ENCODE measurements around the gene NLRC4.
"Not testable (repeated sequence)": the region's sequence is repeated elsewhere in the genome, so short reads cannot be mapped to it uniquely, and the experiment has no call there.

Gene NLRC4, protein sequence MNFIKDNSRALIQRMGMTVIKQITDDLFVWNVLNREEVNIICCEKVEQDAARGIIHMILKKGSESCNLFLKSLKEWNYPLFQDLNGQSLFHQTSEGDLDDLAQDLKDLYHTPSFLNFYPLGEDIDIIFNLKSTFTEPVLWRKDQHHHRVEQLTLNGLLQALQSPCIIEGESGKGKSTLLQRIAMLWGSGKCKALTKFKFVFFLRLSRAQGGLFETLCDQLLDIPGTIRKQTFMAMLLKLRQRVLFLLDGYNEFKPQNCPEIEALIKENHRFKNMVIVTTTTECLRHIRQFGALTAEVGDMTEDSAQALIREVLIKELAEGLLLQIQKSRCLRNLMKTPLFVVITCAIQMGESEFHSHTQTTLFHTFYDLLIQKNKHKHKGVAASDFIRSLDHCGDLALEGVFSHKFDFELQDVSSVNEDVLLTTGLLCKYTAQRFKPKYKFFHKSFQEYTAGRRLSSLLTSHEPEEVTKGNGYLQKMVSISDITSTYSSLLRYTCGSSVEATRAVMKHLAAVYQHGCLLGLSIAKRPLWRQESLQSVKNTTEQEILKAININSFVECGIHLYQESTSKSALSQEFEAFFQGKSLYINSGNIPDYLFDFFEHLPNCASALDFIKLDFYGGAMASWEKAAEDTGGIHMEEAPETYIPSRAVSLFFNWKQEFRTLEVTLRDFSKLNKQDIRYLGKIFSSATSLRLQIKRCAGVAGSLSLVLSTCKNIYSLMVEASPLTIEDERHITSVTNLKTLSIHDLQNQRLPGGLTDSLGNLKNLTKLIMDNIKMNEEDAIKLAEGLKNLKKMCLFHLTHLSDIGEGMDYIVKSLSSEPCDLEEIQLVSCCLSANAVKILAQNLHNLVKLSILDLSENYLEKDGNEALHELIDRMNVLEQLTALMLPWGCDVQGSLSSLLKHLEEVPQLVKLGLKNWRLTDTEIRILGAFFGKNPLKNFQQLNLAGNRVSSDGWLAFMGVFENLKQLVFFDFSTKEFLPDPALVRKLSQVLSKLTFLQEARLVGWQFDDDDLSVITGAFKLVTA

DNA sequence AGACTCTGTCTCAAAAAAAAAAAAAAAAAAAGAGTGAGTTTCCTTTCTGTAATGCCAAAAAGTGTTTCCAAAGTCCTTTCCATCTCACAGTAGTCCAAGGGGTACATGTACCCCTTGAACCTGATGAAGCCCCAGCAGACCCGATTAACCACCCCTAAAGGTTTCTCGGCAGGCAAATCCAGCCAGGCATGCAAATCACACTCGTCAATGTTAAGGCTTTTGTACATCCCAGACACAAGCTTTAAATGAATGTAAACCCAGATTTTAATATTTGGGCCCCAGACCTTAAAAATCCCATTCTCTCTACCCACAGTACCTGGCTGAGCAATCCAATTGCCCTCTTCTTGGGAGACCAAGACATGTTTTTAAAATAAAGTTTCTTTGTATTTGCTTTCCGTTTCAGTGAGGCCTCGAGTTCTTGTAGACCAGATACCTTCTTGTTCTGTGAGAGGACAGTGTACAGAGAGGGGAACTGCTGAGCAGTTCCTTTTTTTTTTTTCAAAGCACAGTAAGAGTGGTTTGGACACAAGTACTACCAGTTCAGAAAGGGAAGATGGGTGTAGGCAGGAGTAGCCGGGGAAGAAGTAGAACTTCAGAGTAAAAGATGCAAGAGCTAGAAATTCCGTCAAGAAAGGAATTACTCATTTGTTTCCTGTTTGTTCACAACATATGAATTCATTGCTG is at the start of gene NLRC4:
Gene NLRC4 (minus strand): TSS at position 465 of the 684 bp plus-strand sequence. CDS start 8,111 bp downstream, outside the sequence.
- no peak for DNase-seq (ENCODE audit: low read depth in 2 of 2)

DNA sequence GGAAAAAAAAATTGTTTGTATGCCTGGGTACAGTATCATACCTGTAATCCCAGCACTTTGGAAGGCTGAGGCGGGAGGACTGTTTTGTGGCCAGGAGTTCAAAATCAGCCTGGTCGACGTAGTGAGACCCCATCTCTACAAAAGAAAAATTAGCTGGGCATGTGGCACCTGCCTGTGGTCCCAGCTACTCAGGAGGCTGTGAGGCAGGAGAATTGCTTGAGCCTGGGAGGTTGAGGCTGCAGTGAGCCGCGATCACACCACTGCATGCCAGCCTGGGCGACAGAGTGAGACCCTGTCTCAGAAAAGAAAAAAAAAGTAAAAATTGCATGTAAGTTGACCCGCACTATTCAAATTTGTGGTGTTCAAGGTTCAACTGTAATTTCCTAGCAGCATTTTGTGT is 45.9 kb upstream of the NLRC4 start:
- DNase-seq (ENCODE audit: low read depth in 2 of 2): no peak

DNA sequence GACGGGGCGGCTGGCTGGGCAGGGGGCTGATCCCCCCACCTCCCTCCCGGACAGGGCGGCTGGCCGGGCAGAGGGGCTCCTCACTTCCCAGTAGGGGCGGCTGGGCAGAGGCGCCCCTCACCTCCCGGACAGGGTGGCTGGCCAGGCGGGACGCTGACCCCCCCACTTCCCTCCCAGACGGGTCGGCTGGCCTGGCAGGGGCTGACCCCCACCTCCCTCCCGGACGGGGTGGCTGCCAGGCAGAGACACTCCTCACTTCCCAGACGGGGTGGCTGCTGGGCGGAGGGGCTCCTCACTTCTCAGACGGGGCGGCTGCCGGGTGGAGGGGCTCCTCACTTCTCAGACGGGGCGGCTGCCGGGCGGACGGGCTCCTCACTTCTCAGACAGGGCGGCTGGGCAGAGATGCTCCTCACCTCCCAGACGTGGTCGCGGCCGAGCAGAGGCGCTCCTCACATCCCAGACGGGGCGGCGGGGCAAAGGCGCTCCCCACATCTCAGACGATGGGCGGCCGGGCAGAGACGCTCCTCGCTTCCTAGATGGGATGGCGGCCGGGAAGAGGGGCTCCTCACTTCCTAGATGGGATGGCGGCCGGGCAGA is 29.4 kb upstream of the NLRC4 start:
- not testable (repeated sequence) for DNase-seq (ENCODE audit: low read depth in 2 of 2)

DNA sequence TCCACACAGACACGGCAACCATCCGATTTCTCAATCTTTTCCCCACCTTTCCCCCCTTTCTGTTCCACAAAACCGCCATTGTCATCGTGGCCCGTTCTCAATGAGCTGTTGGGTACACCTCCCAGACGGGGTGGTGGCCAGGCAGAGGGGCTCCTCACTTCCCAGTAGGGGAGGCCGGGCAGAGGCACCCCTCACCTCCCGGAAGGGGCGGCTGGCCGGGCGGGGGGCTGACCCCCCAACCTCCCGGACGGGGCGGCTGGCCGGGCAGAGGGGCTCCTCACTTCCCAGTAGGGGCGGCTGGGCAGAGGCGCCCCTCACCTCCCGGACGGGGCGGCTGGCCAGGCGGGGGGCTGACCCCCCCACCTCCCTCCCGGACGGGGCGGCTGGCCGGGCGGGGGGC is 28.8 kb upstream of the NLRC4 start:
- DNase-seq (ENCODE audit: low read depth in 2 of 2): not testable (repeated sequence)

DNA sequence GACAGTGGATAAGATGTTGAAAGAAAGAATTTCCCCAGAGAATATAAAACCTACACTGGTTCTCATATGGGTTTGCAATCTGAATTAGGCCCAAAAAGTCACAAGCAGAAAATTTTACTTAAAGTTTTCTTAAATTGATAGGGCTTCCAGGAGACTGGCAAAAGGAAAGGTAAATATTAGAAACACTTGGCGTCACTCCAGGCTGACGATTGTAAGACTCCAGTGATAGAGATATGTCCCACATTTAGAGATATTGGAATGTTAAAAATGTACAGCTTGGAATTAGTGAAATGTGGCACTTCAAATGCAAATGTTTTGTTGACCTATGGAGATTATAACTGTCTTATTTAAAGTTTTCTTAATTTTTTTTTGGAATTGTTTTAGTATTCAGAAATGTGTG is 27.1 kb upstream of the NLRC4 start:
- DNase-seq (ENCODE audit: low read depth in 2 of 2): no peak

DNA sequence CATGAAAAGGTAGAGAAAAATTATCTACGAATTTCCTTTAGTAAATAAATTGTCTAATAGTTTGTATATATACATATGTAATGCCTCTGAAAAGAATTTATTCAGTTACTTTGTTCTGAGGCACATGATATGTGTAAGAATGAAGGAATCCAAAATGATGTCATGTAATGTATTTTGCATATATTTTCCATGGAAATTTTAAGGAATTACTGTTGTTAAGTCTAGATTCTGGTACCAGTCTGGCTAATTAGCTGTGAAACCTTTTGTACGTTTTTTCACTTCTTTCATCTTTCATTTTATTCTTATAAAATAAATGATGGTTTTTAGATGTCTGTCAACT is 25.3 kb upstream of the NLRC4 start:
- no peak for DNase-seq (ENCODE audit: low read depth in 2 of 2)

DNA sequence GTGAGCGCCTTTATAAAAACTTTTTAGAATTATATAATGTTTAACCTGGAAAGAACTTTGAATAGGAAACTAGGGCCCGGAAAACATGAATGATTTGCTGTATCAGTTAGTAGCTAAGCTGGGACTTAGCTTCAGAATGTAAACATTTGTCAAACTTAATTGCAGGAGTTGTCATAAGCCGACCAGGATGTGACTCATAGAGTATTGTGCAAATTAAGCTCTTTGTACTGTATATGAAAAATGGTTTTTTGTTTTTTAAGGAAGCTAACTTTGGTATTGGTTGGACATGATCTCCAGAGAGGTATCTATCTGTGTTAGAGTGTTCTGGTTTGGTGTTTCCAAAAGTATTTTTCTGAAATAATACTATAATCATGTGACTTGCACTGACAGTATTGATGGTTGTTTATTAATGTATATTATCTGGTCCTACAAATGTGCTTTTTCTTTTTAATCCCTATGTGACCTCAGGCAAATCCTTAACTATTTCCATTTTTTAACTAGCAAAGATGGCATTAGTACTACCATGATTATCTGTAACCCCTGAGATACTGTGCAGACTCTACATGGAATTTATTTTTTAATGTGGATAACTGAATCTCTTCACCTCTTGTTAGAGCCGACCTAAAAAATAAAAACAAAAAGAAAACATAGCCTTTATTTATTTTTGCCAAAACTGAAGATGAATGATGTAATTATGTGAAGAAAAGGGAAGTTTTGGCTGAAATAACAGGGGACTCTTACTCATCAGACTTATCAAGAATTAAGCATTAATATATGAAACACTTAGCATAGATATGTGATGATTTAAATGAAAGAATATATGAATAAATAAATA is 24.7 kb upstream of the NLRC4 start:
- no peak for DNase-seq (ENCODE audit: low read depth in 2 of 2)

DNA sequence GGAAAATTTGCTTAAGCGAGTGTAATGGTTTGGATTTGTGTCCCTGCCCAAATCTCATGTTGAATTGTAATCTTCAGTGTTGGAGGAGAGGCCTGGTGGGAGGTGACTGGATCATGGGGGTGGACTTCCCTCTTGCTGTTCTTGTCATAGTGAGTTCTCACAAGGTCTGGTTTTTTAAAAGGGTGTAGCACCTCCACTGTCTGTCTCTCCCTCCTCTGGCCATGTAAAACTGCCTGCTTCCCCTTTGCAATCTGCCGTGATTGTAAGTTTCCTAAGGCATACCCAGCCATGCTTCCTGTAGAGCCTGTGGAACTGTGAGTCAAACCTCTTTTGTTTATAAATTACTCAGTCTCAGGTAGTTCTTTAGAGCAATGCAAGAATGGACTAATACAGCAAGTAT is 19.6 kb upstream of the NLRC4 start:
- no peak for DNase-seq (ENCODE audit: low read depth in 2 of 2)

DNA sequence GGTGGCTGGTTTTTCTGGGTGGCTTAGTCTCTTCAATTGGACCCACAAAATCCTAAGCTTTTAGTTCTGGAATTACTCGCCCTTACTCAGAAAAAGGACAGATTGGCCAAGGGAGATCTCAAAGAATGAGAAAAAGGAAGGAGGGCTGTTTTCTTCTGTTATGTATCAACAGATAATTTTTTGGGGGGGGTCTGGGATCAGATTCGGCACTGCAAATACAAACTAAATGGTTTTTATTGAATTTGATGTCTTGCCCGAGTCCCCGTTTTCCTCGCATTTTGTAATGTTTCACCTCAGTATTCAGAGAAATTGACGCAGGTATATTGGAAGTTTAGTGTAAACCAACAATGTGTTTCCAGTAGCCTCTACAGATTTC is 13.8 kb upstream of the NLRC4 start:
- no peak for DNase-seq (ENCODE audit: low read depth in 2 of 2)

DNA sequence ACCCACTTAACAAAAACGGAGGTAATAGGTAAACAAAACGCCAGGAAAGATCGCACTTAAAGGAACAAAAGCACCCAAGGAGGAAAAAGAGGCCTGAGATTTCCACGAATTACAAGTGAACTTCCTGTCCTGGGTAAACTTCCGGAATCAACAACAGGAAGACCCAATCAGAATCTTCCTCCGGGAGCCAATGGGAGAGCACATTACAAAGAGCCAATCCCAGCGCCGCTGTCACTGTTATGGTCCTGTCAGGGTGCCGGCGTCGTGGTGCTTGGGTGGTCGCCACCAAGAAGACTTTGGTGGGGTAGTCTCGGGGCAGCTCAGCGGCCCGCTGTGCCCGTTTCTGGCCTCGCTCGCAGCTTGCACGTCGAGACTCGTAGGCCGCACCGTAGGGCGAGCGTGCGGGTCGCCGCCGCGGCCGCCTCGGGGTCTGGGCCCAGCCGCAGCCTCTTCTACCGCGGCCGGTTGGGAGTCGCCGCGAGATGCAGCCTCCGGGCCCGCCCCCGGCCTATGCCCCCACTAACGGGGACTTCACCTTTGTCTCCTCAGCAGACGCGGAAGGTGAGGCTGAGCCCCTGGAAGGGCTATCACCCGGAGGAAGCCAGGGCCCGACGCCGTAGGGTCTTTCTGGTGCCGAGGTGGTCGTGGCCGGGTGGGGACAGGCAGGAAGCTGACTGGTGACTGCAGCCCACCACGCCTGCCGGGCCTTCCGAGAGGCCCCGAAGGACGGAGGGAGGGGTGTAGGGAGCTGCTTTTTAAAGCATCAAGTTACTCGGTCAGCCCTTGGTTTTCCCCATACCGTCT is 13.2 kb upstream of the NLRC4 start, which contains the start of gene YIPF4:
Gene YIPF4 (plus strand): TSS at position 231 of the 804 bp plus-strand sequence. CDS start 252 bp downstream, at position 483.
- peak; percentile 77 to 78 for DNase-seq (ENCODE audit: low read depth in 2 of 2)

DNA sequence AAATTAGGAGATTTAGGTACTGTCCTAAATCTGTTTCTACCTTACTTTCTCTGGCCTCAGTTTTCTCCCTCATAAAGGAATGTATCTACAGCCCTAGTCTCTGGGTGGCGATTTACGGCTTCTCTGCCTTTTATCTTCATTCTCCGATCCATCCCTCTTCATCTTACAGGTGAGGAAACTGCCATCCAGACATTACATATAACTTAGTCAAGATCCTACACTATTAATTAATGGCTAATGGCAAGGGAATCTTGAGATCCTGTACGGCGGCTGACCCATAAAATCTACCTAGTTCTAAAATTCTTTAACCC is 12.6 kb upstream of the NLRC4 start:
- no peak for DNase-seq (ENCODE audit: low read depth in 2 of 2)

DNA sequence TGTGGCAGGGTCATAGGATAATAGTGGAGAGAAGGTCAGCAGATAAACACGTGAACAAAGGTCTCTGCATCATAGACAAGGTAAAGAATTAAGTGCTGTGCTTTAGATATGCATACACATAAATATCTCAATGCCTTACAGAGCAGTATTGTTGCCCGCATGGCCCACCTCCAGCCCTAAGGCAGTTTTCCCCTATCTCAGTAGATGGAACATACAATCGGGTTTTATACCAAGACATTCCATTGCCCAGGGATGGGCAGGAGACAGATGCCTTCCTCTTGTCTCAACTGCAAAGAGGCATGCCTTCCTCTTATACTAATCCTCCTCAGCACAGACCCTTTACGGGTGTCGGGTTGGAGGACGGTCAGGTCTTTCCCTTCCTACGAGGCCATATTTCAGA is 11.1 kb upstream of the NLRC4 start:
- DNase-seq (ENCODE audit: low read depth in 2 of 2): not testable (repeated sequence)

DNA sequence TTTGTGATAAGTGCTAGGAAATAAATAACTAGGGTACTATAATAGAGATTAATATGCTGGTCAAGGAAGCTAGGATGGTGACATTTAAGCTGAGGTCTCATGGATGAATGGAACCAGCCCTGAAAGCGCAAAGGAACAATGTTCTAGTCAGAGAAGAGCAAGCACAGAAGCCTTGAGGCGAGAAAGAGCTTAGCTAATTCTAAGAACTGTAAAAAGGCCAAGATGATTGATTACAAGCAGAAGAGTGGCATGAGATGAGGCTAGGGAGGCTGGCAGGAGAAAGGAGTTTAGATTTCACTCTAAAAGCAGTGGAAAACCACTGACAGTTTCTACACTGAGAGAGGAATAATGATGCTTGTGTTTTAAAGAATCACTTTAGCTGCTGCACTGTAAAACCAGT is 9.6 kb upstream of the NLRC4 start:
- DNase-seq (ENCODE audit: low read depth in 2 of 2): no peak

DNA sequence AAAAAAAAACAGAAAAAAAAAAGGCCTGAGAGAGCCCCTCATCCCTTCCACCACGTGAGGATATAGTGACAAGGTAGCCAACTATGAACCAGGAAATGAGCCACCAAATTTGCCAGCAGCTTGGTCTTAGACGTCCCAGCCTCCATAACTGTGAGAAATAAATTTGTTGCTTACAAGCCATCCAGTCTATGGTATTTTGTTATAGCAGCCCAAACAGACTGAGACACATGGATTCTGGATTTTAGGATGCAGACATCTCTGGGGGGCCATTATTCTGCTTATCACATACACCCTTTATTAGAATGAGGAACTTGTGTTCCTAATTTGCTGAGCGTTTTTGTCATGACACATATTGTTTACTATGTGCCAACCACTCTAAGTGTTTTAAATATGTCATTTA is 7.6 kb upstream of the NLRC4 start:
- DNase-seq (ENCODE audit: low read depth in 2 of 2): no peak

DNA sequence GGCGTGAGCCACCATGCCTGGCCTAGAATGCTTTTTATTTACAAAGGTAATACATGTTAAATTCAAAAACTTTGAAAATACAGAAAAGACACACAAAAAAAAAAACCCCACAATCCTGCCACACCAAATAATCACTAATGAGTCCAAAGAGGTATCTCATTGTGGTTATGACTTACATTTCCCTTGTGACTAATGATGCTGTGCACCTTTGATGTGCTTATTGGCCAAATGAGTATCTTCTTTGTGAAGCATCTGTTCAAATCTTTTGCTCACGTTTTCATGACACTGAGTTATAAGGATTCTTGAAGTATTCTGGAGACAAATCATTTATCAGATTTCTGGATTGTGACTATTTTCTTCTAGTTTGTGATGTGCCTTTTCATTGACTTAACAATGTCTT is 6.4 kb upstream of the NLRC4 start:
- no peak for DNase-seq (ENCODE audit: low read depth in 2 of 2)

DNA sequence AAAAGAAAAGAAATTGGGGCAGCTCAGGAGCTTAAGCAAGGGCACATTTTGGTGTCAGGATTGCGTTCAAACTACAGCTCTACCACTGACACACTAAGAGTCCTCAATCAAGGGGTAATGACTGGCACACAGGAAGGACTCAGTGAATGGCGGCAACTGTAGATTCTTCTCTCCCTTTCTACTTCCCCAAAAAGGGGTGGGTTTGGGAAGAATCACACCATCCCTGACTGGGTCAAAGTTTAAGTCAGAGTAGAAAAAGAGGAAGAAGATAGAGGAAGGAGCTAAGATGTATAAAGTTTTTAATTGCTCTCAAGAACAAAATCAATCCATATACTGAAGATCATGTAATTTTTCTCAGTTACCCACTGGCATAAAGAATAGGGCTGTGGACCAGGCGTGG is 2.6 kb downstream of the NLRC4 start:
- no peak for DNase-seq (ENCODE audit: low read depth in 2 of 2)

DNA sequence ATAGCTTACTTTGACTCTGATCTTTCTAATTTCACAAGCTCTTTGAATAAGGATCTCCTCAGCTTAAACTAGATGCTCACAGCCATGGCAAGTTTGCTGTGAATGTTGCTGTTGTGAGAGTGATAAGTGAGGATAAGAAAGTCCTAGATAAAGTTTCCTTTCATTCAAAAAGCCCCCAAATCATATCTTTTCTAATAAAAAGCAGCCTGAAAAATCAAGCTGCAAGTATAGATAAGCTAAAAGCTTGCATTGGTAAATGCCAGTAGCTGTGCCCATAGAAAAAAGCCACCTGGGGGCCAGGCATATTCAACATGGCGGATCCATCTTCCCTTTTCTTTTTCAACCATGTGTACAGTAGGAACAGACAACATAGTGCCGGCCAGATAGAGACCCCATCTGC is 4.3 kb downstream of the NLRC4 start:
- no peak for DNase-seq (ENCODE audit: low read depth in 2 of 2)

DNA sequence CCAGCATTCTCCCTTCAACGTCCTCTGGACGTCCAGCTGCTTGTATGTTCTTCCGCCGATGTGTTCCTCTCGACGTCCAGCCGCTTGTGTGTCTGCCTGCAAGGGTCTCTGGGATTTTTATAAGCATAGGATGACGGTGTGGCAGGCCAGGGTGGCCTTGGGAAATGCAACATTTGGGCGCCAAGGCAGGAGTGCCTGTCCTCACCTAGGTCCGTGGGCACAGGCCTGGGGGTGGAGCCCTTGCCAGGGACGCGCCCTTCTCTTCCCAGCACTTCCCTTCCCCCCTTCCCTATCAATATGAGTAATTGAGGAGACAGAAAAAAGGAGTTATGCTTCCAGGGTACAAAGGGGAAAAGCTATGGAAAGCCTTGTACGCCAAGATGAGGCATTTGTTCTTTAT is 6.4 kb downstream of the NLRC4 start:
- no peak for DNase-seq (ENCODE audit: low read depth in 2 of 2)

DNA sequence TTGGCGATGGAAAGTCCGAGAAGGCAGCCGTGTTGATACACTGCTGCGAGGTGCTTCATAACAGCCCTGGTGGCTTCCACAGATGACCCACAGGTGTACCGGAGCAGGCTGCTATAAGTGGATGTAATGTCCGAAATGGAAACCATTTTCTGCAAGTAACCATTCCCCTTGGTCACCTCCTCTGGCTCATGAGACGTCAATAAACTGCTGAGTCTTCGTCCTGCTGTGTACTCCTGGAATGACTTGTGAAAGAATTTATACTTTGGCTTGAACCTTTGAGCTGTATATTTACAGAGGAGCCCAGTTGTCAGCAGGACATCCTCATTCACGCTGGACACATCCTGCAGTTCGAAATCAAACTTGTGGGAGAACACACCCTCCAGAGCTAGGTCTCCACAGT is 14.4 kb downstream of the NLRC4 start:
- no peak for DNase-seq (ENCODE audit: low read depth in 2 of 2)

DNA sequence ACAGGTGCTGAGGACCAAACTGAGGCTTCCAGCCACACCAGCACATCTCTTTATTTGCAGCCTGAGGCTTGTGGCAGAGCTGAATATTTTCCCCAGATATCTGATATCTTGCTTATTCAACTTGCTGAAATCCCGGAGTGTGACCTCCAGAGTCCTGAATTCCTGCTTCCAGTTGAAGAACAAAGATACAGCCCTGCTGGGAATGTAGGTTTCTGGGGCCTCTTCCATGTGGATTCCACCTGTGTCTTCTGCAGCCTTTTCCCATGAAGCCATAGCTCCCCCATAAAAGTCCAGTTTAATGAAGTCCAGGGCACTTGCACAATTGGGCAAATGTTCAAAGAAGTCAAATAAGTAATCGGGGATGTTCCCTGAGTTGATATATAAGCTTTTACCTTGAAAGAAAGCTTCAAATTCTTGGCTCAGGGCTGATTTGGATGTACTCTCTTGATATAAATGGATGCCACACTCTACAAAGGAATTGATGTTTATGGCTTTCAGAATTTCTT is 14.9 kb downstream of the NLRC4 start:
- no peak for DNase-seq (ENCODE audit: low read depth in 2 of 2)
